Measurements from ENCODE around the gene DYNLT4. TPM values are rescaled to one million over a fixed set of nuclear protein-coding genes. Genes with fewer than 3 reads are reported as not detected.

The DYNLT4 gene
- total and polyA plus RNA-seq, 2 of the 13 experiments (the other 11 are each of a cell fraction or from before 2014, with no cell fraction given): 0.77 TPM; not detected in 1

DNA sequence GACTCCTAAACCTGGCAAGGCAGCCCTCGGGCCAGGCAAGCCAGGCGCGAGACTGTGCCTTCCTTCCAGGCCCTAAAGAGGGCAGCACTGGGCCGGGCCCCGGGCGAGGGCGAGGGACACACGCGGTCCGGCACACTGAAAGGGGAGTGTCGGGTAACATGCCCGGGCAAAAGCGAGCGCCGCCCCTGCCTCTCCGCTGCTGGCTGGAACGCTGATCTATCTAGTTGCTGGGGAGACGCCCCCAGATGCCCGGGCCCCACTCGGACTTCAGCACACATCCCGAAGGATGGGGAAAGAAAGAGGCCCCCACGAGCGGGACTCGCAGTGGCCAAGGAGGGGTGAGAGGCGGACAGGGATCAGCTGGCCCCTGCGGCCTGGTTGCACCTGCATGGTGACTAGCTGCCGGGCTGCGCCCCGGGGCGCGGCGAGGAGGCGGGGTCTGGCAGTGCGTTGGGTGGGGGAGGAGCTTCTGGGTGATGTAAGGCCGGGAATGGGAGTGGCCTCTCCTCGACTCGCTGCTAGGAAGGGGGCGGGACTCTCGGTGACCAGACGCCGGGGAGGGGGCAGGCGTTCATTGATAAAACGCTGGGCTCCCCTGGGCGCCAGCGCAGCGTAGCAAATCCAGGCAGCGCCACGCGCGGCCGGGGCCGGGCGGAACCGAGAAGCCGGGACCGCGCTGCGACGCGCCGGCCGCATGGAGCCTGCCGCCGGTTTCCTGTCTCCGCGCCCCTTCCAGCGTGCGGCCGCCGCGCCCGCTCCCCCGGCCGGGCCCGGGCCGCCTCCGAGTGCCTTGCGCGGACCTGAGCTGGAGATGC lies 7.2 kb downstream of the DYNLT4 start, which contains the start of gene PLK3 (continued):
- TF ChIP-seq ZNF576 (CRISPR knock-in tag; IDR thresholded peaks at IDR 0.05): no peak
- peak; percentile 80 for TF ChIP-seq ZNF609 (CRISPR knock-in tag; IDR thresholded peaks at IDR 0.05; ENCODE audit: borderline replicate concordance)
- 0 out of 2 replicates have a peak, but pooled peaks have one; percentile 44 for TF ChIP-seq SIN3B (IDR thresholded peaks at IDR 0.05; ENCODE audit: low read length)
- peak; percentile 66; the same call in 1 of the 2 replicates for TF ChIP-seq KDM5B (CRISPR knock-in tag; IDR thresholded peaks at IDR 0.05; ENCODE audit: borderline replicate concordance)
- TF ChIP-seq PPARG (CRISPR knock-in tag; conservative IDR thresholded peaks at IDR 0.05): 0 out of 2 replicates have a peak, but pooled peaks have one; percentile 50
- TF ChIP-seq SNAPC2 (CRISPR knock-in tag; IDR thresholded peaks at IDR 0.05): peak; percentile 98
- TF ChIP-seq POGK (CRISPR knock-in tag; conservative IDR thresholded peaks at IDR 0.05): peak; percentile 79
- peak; percentile 76; the same call in 1 of the 2 replicates for TF ChIP-seq JUN (CRISPR knock-in tag; IDR thresholded peaks at IDR 0.05)
- TF ChIP-seq MIER3 (CRISPR knock-in tag; IDR thresholded peaks at IDR 0.05; ENCODE audit: borderline replicate concordance): peak; percentile 59; the same call in 1 of the 2 replicates
- TF ChIP-seq ZNF225 (CRISPR knock-in tag; IDR thresholded peaks at IDR 0.05): 0 out of 2 replicates have a peak, but pooled peaks have one; percentile 47
- no peak for TF ChIP-seq KIAA2018 (CRISPR knock-in tag; IDR thresholded peaks at IDR 0.05; ENCODE audit: borderline replicate concordance)
- no peak; the same call in 1 of the 2 replicates for TF ChIP-seq HOXA5 (CRISPR knock-in tag; IDR thresholded peaks at IDR 0.05)
